Suprapubic skin (tissue), 4 donors: ENCODE measurements around the gene ANXA8L1. TPM values are rescaled to one million over a fixed set of nuclear protein-coding genes. Genes with fewer than 3 reads are reported as not detected.
"Not testable (repeated sequence)": the region's sequence is repeated elsewhere in the genome, so short reads cannot be mapped to it uniquely, and the experiment has no call there.

Experiments used
- DNase-seq, 2 donors: peaks; one replicate each; pipeline ENCODE4 v3.0.0-alpha.2; 2019; ENCODE audit warnings: low spot score in 2 of 2
- H3K27ac ChIP-seq: fragments of 200-600 bp; sonication (generic); one replicate; pipeline ENCODE4 v1.5.1; 2019
- H3K27me3 ChIP-seq: fragments of 200-600 bp; sonication (generic); one replicate; pipeline ENCODE4 v1.5.1; 2019
- H3K36me3 ChIP-seq: fragments of 200-600 bp; sonication (generic); one replicate; pipeline ENCODE4 v1.5.1; 2019
- H3K4me1 ChIP-seq: fragments of 200-600 bp; sonication (generic); one replicate; pipeline ENCODE4 v1.5.1; 2019
- H3K4me3 ChIP-seq: fragments of 200-600 bp; sonication (generic); one replicate; pipeline ENCODE4 v1.5.1; 2019; ENCODE audit warnings: mild to moderate bottlenecking
- H3K9me3 ChIP-seq: fragments of 200-600 bp; sonication (generic); one replicate; pipeline ENCODE4 v1.5.1; 2019
- EP300 ChIP-seq: sonication (generic); formaldehyde crosslinking; IDR thresholded peaks from one replicate; pipeline ENCODE4 v1.6.1; 2017; ENCODE audit warnings: antibody characterized with exemption
- POLR2A ChIP-seq, 2 donors: fragments of 450-650 bp; IDR thresholded peaks; one replicate each; pipeline ENCODE4 v1.6.1; 2017; ENCODE audit warnings: antibody characterized with exemption in 2 of 2, mild to moderate bottlenecking in 2 of 2, moderate library complexity in 2 of 2
- POLR2AphosphoS5 ChIP-seq, 3 donors: sonication (generic); formaldehyde crosslinking; IDR thresholded peaks; one replicate each; pipeline ENCODE4 v1.6.1; 2017; ENCODE audit warnings: antibody characterized with exemption in 3 of 3
- WGBS: methylation state at CpG from one replicate; pipeline ENCODE4 v1.1.5; 2018; 5-methylcytosine and 5-hydroxymethylcytosine counted together
- total RNA-seq, 4 donors: library from RNA; depleted of rRNA; stranded (reverse); fragments of >200 nt; gene quantifications; one replicate each; pipeline ENCODE4 v1.1.0, GENCODE V29; 2016
- TF ChIP-seq, protein P1 (sequence below), 2 donors: fragments of 200-600 bp in 1 of 2; fragments of 450-650 bp in 1 of 2; sonication (generic) in 1 of 2; IDR thresholded peaks; one replicate each; pipeline ENCODE4 v1.5.1; 2016 to 2019; ENCODE audit warnings: antibody characterized with exemption in 2 of 2, mild to moderate bottlenecking in 1 of 2, moderate library complexity in 1 of 2

ANXA8L1 gene, protein sequence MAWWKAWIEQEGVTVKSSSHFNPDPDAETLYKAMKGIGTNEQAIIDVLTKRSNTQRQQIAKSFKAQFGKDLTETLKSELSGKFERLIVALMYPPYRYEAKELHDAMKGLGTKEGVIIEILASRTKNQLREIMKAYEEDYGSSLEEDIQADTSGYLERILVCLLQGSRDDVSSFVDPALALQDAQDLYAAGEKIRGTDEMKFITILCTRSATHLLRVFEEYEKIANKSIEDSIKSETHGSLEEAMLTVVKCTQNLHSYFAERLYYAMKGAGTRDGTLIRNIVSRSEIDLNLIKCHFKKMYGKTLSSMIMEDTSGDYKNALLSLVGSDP
- 100 to 1,000 TPM; 263 to 396 (median 341) TPM for total RNA-seq

DNA sequence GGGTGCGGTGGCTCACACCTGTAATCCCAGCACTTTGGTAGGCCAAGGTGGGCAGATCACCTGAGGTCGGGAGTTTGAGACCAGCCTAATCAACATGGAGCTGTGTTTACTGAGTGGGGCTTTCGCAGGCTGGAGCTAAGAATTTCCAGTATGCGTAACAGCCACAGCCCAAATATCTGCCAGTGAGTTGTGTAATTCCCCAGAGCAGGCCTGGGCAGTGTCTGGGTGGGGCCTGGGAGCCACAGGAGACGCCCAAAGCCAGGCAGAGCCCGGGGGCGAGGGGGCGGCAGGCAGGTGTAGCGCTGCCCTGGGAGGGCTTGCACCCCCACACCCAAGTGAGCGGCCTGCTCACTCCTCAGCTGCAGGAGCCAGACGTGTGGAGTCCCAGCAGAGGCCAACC is at the start of gene ANXA8L1:
Gene ANXA8L1 (plus strand): TSS at position 371 of the 400 bp plus-strand sequence. CDS start 76 bp downstream, outside the sequence.
- 52% methylated on average over 4 of the region's 11 CpGs for WGBS
- H3K36me3 ChIP-seq, H3K4me1 ChIP-seq, DNase-seq, H3K9me3 ChIP-seq, H3K4me3 ChIP-seq, H3K27me3 ChIP-seq: not testable (repeated sequence)
- peak within 1 kb of the TSS; percentile 29 for H3K27ac ChIP-seq

DNA sequence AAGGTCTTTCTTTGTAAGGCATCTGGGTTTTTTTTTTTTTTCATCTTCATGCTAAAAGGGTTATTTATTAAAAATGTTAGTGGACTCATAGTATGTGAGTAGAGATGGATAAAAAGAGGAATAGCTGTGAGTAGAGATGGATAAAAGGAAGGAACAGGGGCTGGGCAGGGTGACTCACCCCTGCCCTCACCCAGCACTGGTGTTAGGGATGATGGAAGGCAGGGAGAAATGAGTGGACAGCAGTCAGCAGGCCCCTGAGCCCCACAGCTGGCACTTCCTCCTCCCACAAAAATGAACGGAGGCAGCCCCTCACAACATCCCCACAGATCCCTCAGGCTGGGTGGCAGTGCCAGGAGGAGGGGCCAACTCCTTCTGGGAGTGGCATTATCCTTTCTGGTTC is 49.5 kb upstream of the ANXA8L1 start:
- no peak for DNase-seq
- no peaks in the 10 kb centered on the region for H3K9me3 ChIP-seq
- H3K4me1 ChIP-seq = peaks cover 7% of the 10 kb centered on the region
- 40% methylated on average over 1 of the region's 1 CpG for WGBS
- H3K36me3 ChIP-seq = no peaks in the 10 kb centered on the region
- H3K27ac ChIP-seq = no peak overlapping the region
- no peaks in the 10 kb centered on the region for H3K27me3 ChIP-seq
- no peak overlapping the region for H3K4me3 ChIP-seq
- TF ChIP-seq EP300 = no peak
- TF ChIP-seq POLR2A (IDR thresholded peaks at IDR 0.05) = no peak
- TF ChIP-seq, protein P1, sequence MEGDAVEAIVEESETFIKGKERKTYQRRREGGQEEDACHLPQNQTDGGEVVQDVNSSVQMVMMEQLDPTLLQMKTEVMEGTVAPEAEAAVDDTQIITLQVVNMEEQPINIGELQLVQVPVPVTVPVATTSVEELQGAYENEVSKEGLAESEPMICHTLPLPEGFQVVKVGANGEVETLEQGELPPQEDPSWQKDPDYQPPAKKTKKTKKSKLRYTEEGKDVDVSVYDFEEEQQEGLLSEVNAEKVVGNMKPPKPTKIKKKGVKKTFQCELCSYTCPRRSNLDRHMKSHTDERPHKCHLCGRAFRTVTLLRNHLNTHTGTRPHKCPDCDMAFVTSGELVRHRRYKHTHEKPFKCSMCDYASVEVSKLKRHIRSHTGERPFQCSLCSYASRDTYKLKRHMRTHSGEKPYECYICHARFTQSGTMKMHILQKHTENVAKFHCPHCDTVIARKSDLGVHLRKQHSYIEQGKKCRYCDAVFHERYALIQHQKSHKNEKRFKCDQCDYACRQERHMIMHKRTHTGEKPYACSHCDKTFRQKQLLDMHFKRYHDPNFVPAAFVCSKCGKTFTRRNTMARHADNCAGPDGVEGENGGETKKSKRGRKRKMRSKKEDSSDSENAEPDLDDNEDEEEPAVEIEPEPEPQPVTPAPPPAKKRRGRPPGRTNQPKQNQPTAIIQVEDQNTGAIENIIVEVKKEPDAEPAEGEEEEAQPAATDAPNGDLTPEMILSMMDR (IDR thresholded peaks at IDR 0.05) = no peak
- no peak for TF ChIP-seq POLR2AphosphoS5 (IDR thresholded peaks at IDR 0.05)

DNA sequence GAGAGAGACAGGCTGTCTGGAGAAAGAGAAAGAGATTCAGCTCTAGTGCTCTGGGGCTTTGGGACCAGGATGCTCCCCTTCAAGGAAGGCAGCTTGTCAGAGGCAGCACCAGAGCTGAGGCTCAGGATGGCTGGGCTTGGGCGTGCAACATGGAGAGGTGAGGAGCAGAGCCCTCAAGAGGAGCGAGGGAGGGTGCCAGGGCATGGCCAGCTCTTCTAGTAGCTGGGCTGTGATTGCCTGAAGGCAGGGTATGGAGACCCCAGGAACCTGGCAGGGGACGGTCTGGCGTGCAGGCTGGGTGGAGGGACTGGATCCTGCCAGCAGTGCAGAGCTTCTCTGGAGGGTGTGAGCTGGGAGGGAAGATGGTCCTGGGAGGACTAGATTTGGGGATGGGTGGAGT is 48.6 kb upstream of the ANXA8L1 start:
- DNase-seq = peak in 1 of 2 donors; percentile 44

DNA sequence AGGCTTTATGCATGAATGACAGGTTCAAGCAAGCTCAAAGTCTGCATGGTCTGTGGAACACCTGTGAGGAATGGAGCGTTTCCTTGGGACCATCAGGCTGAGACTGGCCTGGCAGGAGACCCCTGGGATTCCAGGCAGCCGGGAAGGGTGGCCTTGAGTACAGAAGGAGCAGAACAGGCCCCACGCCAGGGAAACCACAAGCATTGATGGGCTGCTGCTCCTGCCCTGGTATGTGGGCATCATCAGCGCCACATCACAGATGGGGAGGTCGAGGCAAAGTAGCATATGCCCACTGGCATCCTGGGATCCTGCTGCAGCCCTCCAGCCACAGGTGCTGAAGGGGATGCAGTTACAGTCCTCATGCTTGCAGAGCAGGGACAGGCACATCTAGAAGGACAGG is 47.9 kb upstream of the ANXA8L1 start:
- TF ChIP-seq, protein P1 (IDR thresholded peaks at IDR 0.05) = no peak
- no peak for TF ChIP-seq EP300
- TF ChIP-seq POLR2A (IDR thresholded peaks at IDR 0.05) = no peak
- Histone ChIP-seq H3K27ac (no peak overlapping the region), H3K4me1 (peaks cover 7% of the 10 kb centered on the region), H3K36me3 (no peaks in the 10 kb centered on the region), H3K4me3 (no peak overlapping the region), H3K9me3 (no peaks in the 10 kb centered on the region), H3K27me3 (no peaks in the 10 kb centered on the region)
- WGBS = 84% methylated on average over 4 of the region's 5 CpGs
- DNase-seq = peak in 1 of 2 donors; percentile 54

More for the DNA sequence above, 48.6 kb upstream of the ANXA8L1 start:
- Histone ChIP-seq H3K36me3 (no peaks in the 10 kb centered on the region), H3K27me3 (no peaks in the 10 kb centered on the region), H3K4me3 (no peak overlapping the region), H3K27ac (no peak overlapping the region), H3K9me3 (no peaks in the 10 kb centered on the region), H3K4me1 (peaks cover 7% of the 10 kb centered on the region)
- 80% methylated on average over 4 of the region's 4 CpGs for WGBS
- no peak for TF ChIP-seq EP300
- no peak for TF ChIP-seq POLR2AphosphoS5 (IDR thresholded peaks at IDR 0.05)
- TF ChIP-seq POLR2A (IDR thresholded peaks at IDR 0.05) = no peak
- TF ChIP-seq, protein P1 (IDR thresholded peaks at IDR 0.05) = no peak

DNA sequence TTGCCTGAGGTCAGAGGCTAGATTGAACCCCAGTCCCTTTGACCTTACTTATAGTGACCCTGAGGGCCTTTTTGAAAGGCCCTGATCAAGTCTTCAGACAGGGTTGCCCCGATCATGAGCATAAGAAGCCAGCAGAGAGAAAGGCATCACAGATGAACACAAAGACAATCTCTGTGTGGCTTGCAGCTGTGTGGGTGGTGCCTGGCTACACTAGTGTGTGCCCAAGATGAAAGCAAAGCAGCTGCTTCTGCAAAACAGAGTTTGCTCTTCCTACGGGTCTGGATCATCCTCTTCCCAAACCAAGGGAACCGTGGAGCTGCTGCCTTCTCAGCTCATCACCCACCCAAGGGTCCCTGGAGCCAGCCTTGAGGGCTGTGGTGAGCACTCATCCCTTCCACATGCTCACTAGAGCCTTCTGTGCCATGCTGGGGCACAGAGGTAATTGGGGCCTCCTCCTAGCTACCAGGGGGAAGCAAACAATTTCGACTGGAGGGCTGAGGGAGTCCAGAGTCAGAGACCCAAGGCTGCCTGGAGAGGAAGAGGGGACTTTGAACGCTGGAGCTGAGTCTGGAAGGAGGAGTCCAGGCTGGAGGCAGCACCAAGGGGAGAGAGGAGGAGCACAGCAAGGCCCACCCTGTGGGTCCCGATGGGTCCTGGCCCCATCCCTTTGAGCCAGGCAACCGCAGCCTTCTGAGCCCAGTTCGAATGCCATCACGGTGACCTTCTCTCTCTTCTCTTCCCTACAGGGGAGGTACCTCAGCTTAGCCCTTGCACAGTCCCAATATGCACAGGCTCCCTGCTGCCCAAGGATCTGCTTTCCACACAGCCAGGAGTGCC is 46.5 kb upstream of the ANXA8L1 start:
- Histone ChIP-seq H3K4me3 (no peak overlapping the region), H3K27ac (no peak overlapping the region), H3K9me3 (no peaks in the 10 kb centered on the region), H3K36me3 (no peaks in the 10 kb centered on the region), H3K27me3 (no peaks in the 10 kb centered on the region), H3K4me1 (peaks cover 7% of the 10 kb centered on the region)
- TF ChIP-seq POLR2AphosphoS5 (IDR thresholded peaks at IDR 0.05) = no peak
- no peak for TF ChIP-seq POLR2A (IDR thresholded peaks at IDR 0.05)
- TF ChIP-seq, protein P1 (IDR thresholded peaks at IDR 0.05) = no peak
- DNase-seq = no peak
- 82% methylated on average over 8 of the region's 9 CpGs for WGBS
